PC-3 (cell line): ENCODE measurements around the gene LCNL1. TPM values are rescaled to one million over a fixed set of nuclear protein-coding genes. Genes with fewer than 3 reads are reported as not detected.
A peak's percentile ranks its signal among the peaks of the same experiment; 100 is the strongest.

Experiments
- ATAC-seq: fragments of 200-7000 bp; cut with Tn5 transposase; 2 replicates; pipeline ENCODE4 v1.9.1; 2020; ENCODE audit warnings: mild to moderate bottlenecking, moderate library complexity
- BruUV-seq: library from RNA; stranded (reverse); fragments of 400-500 nt; replicated peaks from 2 replicates; lab custom pipeline; 2021; lab: Mats Ljungman, UMichigan
- CTCF ChIA-PET: fragments of 300-600 bp; sonication (Branson Sonifier 250); formaldehyde crosslinking; loops from one replicate; lab custom pipeline; 2022; ENCODE audit warnings: antibody characterized with exemption; lab: Charles Lee
- POLR2A ChIA-PET: fragments of 300-600 bp; sonication (Branson Sonifier 250); formaldehyde crosslinking; loops from one replicate; lab custom pipeline; 2022; ENCODE audit warnings: antibody characterized with exemption; ENCODE audit not compliant: unreplicated experiment; lab: Charles Lee
- DNase-seq: peaks from one replicate; pipeline ENCODE4 v3.0.0-alpha.2; 2015
- H2AFZ ChIP-seq: fragments of 300-600 bp; sonication (generic); 2 replicates; pipeline ENCODE4 v1.6.0; 2016; ENCODE audit warnings: antibody characterized with exemption, low read length
- H3F3A ChIP-seq: fragments of 300-600 bp; sonication (generic); one replicate; pipeline ENCODE4 v1.6.0; 2017; ENCODE audit warnings: antibody characterized with exemption, low read length, control low read depth, mild to moderate bottlenecking; ENCODE audit not compliant: unreplicated experiment
- H3K27ac ChIP-seq: fragments of 300-600 bp; sonication (generic); 2 replicates; pipeline ENCODE4 v1.5.1; 2016; ENCODE audit warnings: mild to moderate bottlenecking, low read length
- H3K27me3 ChIP-seq: fragments of 300-600 bp; sonication (generic); 2 replicates; pipeline ENCODE4 v1.6.1; 2016; ENCODE audit warnings: low read length, mixed read lengths
- H3K36me3 ChIP-seq: fragments of 300-600 bp; sonication (generic); 2 replicates; pipeline ENCODE4 v1.6.1; 2016; ENCODE audit warnings: low read depth, mixed run types, low read length, mixed read lengths
- H3K4me1 ChIP-seq: fragments of 300-600 bp; sonication (generic); 2 replicates; pipeline ENCODE4 v1.5.1; 2016; ENCODE audit warnings: low read length; ENCODE audit not compliant: insufficient read depth
- H3K4me2 ChIP-seq: fragments of 300-600 bp; sonication (generic); 2 replicates; pipeline ENCODE4 v1.6.0; 2016; ENCODE audit warnings: low read length
- H3K4me3 ChIP-seq: fragments of 300-600 bp; sonication (generic); 2 replicates; pipeline ENCODE4 v1.5.1; 2016; ENCODE audit warnings: mild to moderate bottlenecking, low read length, mixed read lengths
- H3K79me2 ChIP-seq: fragments of 300-600 bp; sonication (generic); 2 replicates; pipeline ENCODE4 v1.6.1; 2017; ENCODE audit warnings: low read length, mixed read lengths
- H3K9ac ChIP-seq: fragments of 300-600 bp; sonication (generic); 2 replicates; pipeline ENCODE4 v1.6.0; 2016; ENCODE audit warnings: mild to moderate bottlenecking, low read length
- H3K9me2 ChIP-seq: fragments of 300-600 bp; sonication (generic); replicated peaks from 2 replicates; pipeline ENCODE4 v1.6.1; 2016; ENCODE audit warnings: mixed run types, low read length, mixed read lengths
- H3K9me3 ChIP-seq: fragments of 300-600 bp; sonication (generic); 2 replicates; pipeline ENCODE4 v1.6.1; 2016; ENCODE audit warnings: low read length, mixed read lengths
- H4K20me1 ChIP-seq: fragments of 300-600 bp; sonication (generic); 2 replicates; pipeline ENCODE4 v1.6.1; 2016; ENCODE audit warnings: low read length, mixed read lengths
- CTCF ChIP-seq: fragments of 300-600 bp; sonication (generic); conservative IDR thresholded peaks from 2 replicates; pipeline ENCODE4 v1.5.1; 2017; ENCODE audit warnings: antibody characterized with exemption, low read depth, mild to moderate bottlenecking, low read length
- EZH2 ChIP-seq: fragments of 300-600 bp; sonication (generic); IDR thresholded peaks from one replicate; pipeline ENCODE4 v1.6.1; 2017; ENCODE audit warnings: antibody characterized with exemption, mild to moderate bottlenecking, low read length; ENCODE audit not compliant: unreplicated experiment
- EZH2phosphoT487 ChIP-seq: fragments of 300-600 bp; sonication (generic); IDR thresholded peaks from 2 replicates; pipeline ENCODE4 v1.6.1; 2018; ENCODE audit warnings: mild to moderate bottlenecking, antibody characterized with exemption, low read length, borderline replicate concordance
- intact Hi-C: fragments of 100-400 bp; cut with micrococcal nuclease; formaldehyde crosslinking; loops from 2 replicates; pipeline ENCODE4 v1.9.0; 2023
- total RNA-seq: library from RNA; depleted of rRNA; stranded (reverse); fragments of >200 nt; gene quantifications from 2 replicates; pipeline ENCODE4 v1.2.3, GENCODE V29; 2014

Gene LCNL1
- total RNA-seq, 1 experiment from 2014 or later: not detected

GRCh38 chr9:136947955-136948510, 34.8 kb upstream of the LCNL1 start:
- H2AFZ ChIP-seq: no peak overlapping the region
- intact Hi-C loops: loop anchor here (1.0 kb wide), 1 partner anchor 87 kb away; no protein-coding TSS in a partner anchor
- TF ChIP-seq EZH2phosphoT487 (no peak), CTCF (peak; percentile 44)
- no peak overlapping the region for H3K4me2 ChIP-seq
- no peak overlapping the region for H3K4me3 ChIP-seq
- H3K4me1 ChIP-seq: peaks cover 16% of the 10 kb centered on the region
- H3K9me3 ChIP-seq: no peaks in the 10 kb centered on the region
- H3F3A ChIP-seq: no peaks in the 10 kb centered on the region
- H3K79me2 ChIP-seq: peaks cover 11% of the 10 kb centered on the region
- H3K9ac ChIP-seq: no peak overlapping the region
- DNase-seq: peak; percentile 36
- H3K27me3 ChIP-seq: no peaks in the 10 kb centered on the region
- no peaks in the 10 kb centered on the region for H4K20me1 ChIP-seq
- CTCF ChIA-PET: interaction anchor here (0.5 to 1.5 kb wide), 6 partner anchors 17 to 243 kb away, joined by 3 to 17 read pairs (median 4); partner anchors contain the start of genes CLIC3 and NPDC1
- ATAC-seq: no peak
- no TSS peak for BruUV-seq
- H3K9me2 ChIP-seq: no peaks in the 10 kb centered on the region
- H3K36me3 ChIP-seq: no peaks in the 10 kb centered on the region
- H3K27ac ChIP-seq: no peak overlapping the region
- POLR2A ChIA-PET: interaction anchor here (1.0 kb wide), 1 partner anchor 87 kb away, joined by 3 read pairs; no protein-coding TSS in a partner anchor

- ChIA-PET POLR2A (interaction anchor here (0.6 kb wide), 2 partner anchors 121 to 202 kb away, joined by 10 to 42 read pairs; partner anchors contain the start of gene SAPCD2), CTCF (interaction anchor here (1.0 kb wide), 1 partner anchor 80 kb away, joined by 4 read pairs; no protein-coding TSS in a partner anchor)
- no TSS peak for BruUV-seq
- Histone ChIP-seq H3K79me2 (no peaks in the 10 kb centered on the region), H3K4me3 (peak overlapping the region; percentile 69), H4K20me1 (no peaks in the 10 kb centered on the region), H2AFZ (0 out of 2 replicates have a peak overlapping the region, but pooled peaks have one; percentile 13), H3F3A (no peaks in the 10 kb centered on the region), H3K27ac (peak overlapping the region; percentile 54), H3K4me2 (peak overlapping the region; percentile 90), H3K36me3 (no peaks in the 10 kb centered on the region), H3K9me3 (no peaks in the 10 kb centered on the region), H3K4me1 (peaks cover 16% of the 10 kb centered on the region), H3K9ac (peak overlapping the region; percentile 66), H3K27me3 (no peaks in the 10 kb centered on the region), H3K9me2 (no peaks in the 10 kb centered on the region)
- peak; percentile 8; the same call in 1 of the 2 replicates for ATAC-seq
- intact Hi-C loops: no loop called here
- TF ChIP-seq CTCF (no peak), EZH2 (no peak), EZH2phosphoT487 (no peak)
- no peak for DNase-seq
Observed at GRCh38 chr9:136949239-136949816, 33.5 kb upstream of the LCNL1 start.
